ENCODE data around the gene NEK3. TPM values are rescaled to one million over a fixed set of nuclear protein-coding genes. Genes with fewer than 3 reads are reported as not detected.

NEK3 gene, protein sequence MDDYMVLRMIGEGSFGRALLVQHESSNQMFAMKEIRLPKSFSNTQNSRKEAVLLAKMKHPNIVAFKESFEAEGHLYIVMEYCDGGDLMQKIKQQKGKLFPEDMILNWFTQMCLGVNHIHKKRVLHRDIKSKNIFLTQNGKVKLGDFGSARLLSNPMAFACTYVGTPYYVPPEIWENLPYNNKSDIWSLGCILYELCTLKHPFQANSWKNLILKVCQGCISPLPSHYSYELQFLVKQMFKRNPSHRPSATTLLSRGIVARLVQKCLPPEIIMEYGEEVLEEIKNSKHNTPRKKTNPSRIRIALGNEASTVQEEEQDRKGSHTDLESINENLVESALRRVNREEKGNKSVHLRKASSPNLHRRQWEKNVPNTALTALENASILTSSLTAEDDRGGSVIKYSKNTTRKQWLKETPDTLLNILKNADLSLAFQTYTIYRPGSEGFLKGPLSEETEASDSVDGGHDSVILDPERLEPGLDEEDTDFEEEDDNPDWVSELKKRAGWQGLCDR
- total RNA-seq (2022; extraction: Qiagen RNA extraction) = 6.2 to 12.9 TPM (median 8.0 TPM) in 5 replicates

DNA sequence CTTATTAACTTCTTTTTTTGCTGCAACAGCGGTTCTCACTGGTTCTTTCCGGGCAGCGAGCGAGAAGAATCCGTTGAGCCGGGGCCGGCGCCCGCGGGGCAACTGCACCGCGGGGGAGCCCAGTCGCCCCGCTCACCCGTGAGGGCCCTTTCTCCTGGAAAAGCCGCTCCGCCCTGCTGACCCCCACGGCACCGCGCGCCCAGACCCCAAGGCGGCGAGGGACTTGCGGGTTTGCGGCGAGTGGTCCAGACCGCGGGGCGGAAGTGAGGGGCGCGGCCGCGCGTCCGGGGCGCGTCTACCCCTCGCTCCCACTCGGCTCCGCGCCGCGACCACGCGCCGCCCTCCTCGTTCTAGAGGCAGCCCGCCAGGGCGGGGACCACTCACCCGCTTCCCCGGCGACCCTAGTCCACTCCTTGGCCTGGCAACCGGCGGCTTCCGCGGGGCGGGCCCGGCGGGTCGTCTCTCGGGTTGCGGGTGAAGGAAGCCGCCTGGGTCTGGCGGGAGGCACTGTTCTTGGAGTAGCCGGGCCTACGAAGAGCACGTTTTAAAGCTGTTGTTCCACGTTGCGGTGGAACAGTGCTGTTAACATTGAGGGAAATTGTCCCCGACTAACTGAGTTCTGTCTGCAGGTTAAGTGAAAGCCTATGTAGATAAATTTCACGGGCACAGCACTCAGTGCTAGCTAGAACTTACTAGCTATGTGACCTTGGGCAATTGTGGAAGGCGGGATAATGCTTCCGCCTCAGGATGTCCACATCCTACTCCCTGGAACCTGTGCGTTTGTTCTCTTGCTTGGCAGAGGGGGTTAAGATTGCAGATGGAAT, at the start of gene NEK3:
TSS of gene NEK3 (minus strand) at position 439 of the 824 bp plus-strand sequence. CDS start 3,406 bp downstream, outside the sequence.

DNA sequence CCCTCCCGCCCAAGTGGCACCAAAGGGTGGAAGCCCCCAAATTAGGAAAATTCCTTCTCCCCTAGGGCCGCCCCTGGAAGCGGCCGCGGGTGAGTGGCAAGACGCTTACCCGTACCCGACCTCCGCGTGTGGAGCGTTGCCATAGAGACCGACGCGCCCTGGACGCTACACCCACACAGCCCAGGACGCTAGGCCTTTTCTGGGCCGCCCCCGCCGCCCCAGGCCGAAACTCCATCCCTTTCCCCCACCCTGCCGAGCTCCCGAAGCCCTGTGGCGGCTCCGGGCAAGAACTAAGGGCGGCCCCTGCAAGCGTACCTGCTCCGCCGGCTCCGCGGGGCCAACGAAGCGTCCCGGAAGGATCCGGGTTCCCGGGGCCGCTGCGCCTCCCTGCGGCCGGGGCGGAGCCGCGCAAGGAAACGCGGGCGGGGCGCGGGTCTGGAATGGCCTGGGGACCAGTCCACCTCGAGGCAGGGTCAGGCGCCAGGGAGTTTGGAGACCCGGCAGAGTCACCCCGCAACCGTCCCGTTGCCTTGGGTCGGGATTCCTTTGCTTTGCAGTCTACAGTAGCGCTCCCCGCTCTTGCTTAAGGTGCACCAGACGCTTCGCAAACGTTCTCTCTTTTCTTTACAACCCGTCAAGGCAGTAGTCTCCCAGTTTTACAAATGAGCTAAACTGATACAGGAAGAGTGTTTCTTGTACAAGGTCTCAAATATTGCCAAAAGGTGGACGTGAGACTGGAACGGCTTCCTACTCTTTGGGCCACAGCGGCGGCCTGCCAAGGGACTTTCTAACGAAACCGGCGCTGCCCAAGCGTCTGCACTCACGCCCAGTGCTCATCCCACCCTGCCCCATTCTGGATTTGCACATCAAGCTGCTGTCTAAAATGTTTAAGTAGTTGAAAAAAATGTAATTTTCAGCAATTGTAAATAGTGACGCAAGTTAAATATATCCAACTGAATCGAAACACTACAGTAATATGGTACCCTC, 30.4 kb downstream of the NEK3 start, which contains the start of gene NEK5:
TSS of gene NEK5 (minus strand) at position 360 of the 987 bp plus-strand sequence. CDS start 1,591 bp downstream, outside the sequence.

Other genes with a start within 250 kb of the NEK3 start
- gene ATP7B, start 148.1 kb downstream of the NEK3 start, total RNA-seq (2022; extraction: Qiagen RNA extraction) = 1.8 to 2.8 TPM (median 2.4 TPM) in 5 replicates
- gene ALG11, start 147.2 kb downstream of the NEK3 start, total RNA-seq (2022; extraction: Qiagen RNA extraction) = 6.1 to 11.3 TPM (median 7.8 TPM) in 5 replicates
- gene UTP14C, start 134.9 kb downstream of the NEK3 start, total RNA-seq (2022; extraction: Qiagen RNA extraction) = 5.8 to 8.7 TPM (median 6.9 TPM) in 5 replicates
- gene NEK5, start 30.5 kb downstream of the NEK3 start, total RNA-seq (2022; extraction: Qiagen RNA extraction) = 0.05 to 0.15 TPM (median 0.08 TPM) in 5 replicates
- gene THSD1, start 246.6 kb upstream of the NEK3 start, total RNA-seq (2022; extraction: Qiagen RNA extraction) = 8.8 to 9.7 TPM (median 9.2 TPM) in 5 replicates

Data from A549 treated with CORT108297 at 1 μM for 4 hours (cell line).